Measurements from ENCODE around the gene VIL1.

The VIL1 gene

DNA sequence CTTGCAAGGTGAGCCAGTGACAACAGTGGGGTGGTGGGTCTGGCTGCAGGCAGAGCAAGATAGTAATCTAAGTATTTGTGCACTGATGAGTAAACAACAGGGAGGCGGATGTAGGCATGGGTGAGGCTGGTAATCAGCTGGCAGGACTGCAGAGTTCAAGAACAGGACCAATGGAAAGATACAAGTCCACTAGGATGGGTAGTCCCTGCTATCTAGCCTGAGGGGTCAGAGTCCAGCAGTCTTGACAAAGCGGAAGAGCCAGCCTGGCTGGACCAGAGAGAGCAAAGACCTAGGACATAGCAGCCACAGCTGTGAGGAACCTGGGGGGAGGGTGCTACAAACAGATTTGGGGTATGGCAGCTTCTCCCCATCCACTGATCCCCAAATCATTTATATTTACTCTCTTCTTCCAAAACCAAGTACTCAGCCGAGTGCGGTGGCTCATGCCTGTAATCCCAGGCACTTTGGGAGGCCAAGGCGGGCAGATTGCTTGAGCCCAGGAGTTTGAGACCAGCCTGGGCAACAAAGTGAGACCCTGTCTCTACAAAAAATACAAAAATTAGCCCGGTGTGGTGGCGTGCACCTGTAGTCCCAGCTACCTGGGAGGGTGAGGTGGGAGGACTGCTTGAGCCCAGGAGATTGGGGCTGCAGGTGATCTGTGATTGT is 25.9 kb downstream of the VIL1 start:
- no peak for DNase-seq (ENCODE audit: low read depth)

- DNase-seq (ENCODE audit: low read depth), result no peak
Measured at GRCh38 chr2:218445602-218446001, 26.7 kb downstream of the VIL1 start.

DNA sequence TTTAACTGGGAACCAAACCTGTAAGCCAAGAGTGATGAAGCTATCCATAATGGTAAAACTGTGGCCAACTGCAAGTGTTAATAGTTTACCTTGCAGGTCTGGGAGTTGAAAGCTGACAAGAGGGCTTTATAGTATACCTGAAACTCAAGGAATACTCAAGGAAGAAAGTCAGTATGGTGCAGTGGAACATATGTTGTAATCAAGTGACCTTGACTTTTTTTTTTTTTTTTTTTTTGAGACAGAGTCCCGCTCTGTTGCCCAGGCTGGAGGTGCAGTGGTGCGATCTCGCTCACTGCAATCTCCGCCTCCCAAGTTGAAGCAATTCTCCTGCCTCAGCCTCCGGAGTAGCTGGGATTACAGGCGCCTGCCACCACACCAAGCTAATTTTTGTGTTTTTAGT is 27.6 kb downstream of the VIL1 start:
- DNase-seq (ENCODE audit: low read depth), result no peak

DNA sequence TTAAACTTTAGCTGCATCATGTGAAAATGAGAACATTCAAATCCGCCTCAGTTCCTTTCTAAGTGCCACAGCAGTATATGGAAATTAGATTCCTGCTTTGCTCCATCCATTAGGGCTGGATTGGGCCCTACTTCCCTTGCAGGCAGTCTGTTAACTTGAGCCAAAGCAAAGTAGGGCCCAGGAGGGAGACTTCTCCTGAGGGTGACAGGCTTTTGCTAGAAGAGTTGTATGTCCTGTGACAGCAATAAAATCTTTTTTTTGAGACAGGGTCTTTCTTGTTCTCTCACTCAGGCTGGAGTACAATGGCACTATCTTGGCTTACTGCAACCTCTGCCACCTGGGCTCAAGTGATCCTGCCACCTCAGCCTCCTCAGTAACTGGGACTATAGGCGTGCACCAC is 28.1 kb downstream of the VIL1 start:
- DNase-seq (ENCODE audit: low read depth), result no peak

GRCh38 chr2:218448934-218449333 is 30.0 kb downstream of the VIL1 start:
- no peak for DNase-seq (ENCODE audit: low read depth)

DNA sequence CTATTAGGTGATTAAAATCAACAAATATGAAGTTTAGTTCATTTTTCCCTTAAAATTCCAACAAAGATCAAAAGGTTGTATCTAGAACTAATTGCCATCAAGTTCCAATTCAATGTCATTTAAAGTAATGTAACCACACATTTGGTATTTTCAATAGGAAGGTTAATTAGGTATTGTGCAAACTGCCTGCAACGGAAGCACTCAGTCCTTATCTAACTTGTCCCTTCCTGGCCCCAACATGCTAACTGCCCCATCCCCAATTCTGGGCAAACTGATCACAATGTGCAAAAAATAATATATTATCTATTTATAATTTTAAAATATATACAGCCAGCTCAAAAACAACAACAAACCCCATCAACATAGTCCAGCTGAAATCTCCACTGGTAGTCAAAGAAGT is 33.2 kb downstream of the VIL1 start:
- no peak for DNase-seq (ENCODE audit: low read depth)

DNA sequence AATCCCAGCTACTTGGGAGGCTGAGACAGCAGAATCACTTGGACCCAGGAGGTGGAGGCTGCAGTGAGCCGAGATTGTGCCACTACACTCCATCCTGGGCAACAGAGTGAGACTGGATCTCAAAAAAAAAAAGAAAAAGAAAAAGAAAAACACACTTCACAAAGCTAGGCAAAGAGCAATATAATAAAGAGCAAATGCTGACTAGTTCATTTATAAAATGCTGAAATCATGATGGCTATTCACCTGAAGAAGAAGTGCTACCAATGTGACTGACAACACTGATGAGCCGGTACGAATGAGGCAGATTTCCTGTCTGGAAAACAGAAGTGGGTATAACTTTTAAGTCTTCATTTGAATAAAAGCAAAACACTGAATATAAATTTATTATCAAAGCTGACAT is 37.9 kb downstream of the VIL1 start:
- DNase-seq (ENCODE audit: low read depth), result no peak

GRCh38 chr2:218458598-218458997 is 39.7 kb downstream of the VIL1 start:
- DNase-seq (ENCODE audit: low read depth), result no peak

GRCh38 chr2:218465987-218466633 is 47.2 kb downstream of the VIL1 start:
- no peak for DNase-seq (ENCODE audit: low read depth)

- DNase-seq (ENCODE audit: low read depth), result no peak
Measured at GRCh38 chr2:218470448-218470847, 51.5 kb downstream of the VIL1 start.

DNA sequence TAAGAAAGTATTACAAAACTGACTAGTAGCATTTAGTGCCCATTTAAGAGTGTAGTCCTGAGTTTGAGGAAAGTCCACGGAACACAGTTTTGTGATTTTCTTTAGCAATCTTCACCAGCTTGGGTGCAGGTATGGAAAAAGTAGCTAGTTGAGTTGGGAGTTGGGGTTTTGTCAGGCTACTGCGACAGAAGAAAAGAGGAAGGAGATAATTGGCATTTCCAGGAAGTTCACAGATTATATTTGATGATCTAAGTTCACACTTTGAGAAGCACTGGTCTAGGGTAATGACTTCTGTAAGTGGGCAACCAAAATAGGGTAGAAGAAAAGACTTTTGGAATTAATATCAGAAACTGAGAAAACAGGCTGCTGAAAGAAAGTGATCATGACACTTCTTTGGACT is 52.1 kb downstream of the VIL1 start:
- DNase-seq (ENCODE audit: low read depth), result no peak

- DNase-seq (ENCODE audit: low read depth), result no peak
Measured at GRCh38 chr2:218471982-218472381, 53.1 kb downstream of the VIL1 start.

- no peak for DNase-seq (ENCODE audit: low read depth)
Measured at GRCh38 chr2:218472988-218473387, 54.1 kb downstream of the VIL1 start.

DNA sequence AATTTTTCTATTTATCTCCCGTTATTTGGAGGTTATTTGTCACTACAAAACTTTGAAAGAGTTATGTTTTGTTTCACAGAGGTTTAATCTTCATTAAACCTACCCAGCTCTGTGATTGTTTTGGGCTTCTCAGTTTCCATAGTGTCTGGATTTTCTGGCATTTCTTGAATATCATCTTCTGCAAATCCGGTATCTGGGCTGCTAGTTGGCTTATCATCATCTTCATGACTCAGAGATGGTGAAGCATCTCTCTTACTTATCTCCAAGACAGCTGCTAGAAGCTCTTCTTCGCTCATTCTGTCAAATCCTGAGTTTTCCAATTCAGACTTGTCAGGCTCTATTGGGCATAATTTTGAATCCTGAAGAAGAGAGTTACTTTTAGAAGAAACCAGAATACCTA is 55.6 kb downstream of the VIL1 start:
- DNase-seq (ENCODE audit: low read depth), result no peak

- DNase-seq (ENCODE audit: low read depth), result no peak
Measured at GRCh38 chr2:218476676-218477075, 57.8 kb downstream of the VIL1 start.

GRCh38 chr2:218477247-218477646 is 58.3 kb downstream of the VIL1 start:
- no peak for DNase-seq (ENCODE audit: low read depth)

- DNase-seq (ENCODE audit: low read depth), result no peak
Measured at GRCh38 chr2:218478544-218478943, 59.6 kb downstream of the VIL1 start.

GRCh38 chr2:218479595-218479994 is 60.7 kb downstream of the VIL1 start:
- DNase-seq (ENCODE audit: low read depth), result no peak

GRCh38 chr2:218482651-218483050 is 63.7 kb downstream of the VIL1 start:
- no peak for DNase-seq (ENCODE audit: low read depth)

DNA sequence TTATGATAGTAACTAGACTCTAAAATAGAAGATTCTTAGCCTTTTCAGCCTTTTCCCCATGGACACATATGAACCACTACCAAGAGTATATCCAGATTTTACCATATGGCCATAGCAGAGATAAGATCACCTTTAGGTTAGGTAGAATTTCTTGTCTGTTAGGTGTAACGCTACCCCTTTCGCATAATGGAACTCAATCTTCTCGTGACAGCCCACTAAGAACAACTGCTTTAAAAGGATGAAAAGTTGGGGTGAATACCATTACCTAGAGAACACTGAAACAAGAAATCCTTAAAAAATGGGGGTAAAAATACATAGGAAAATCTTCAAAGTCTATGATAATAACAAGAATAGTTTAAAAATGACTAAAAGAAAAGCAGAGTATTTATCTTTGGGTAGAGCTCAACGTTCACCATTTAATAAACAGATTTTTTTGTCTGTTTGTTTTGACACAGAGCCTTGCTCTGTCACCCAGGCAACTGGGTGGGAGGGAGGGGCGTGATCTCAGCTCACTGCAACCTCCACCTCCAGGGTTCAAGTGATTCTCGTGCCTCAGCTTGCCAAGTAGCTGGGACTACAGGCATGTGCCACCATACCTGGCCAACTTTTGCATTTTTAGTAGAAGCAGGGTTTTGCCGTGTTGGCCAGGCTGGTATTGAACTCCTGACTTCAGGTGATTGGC is 67.2 kb downstream of the VIL1 start:
- DNase-seq (ENCODE audit: low read depth), result no peak

DNA sequence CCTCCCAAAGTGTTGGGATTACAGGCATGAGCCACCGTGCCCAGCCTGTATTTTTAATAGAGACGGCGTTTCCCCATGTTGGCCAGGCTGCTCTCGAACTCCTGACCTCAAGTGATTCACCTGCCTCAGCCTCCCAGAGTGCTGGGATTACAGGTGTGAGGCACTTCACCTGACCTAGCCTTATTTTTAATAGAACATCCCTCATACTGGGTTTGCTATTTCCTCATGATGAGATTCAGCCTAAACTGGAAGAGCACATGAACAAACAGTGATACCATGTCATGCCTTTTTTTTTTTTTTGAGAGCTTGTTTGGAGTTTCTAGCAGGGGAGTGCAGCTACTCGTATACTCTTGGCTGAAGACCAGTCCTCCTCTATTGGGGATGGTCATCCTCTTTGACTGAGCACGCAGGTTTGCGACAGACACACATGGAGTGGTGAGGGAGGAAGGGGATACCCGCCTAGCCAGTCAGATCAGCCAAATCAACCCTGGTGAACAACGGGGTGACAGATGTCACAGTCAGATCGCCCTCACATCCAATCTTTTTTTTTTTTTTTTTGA is 81.7 kb downstream of the VIL1 start:
- no peak for DNase-seq (ENCODE audit: low read depth)

GRCh38 chr2:218501665-218502064 is 82.7 kb downstream of the VIL1 start:
- DNase-seq (ENCODE audit: low read depth), result no peak
